Glutamatergic neuron (in vitro differentiated cells): ENCODE measurements around the gene STBD1. TPM values are rescaled to one million over a fixed set of nuclear protein-coding genes. Genes with fewer than 3 reads are reported as not detected.

Source experiments
- DNase-seq: peaks from one replicate; pipeline ENCODE4 v3.0.0; 2022
- H3K27ac Mint-ChIP-seq: one replicate; pipeline ENCODE4 v1.8.0; 2020; ENCODE audit warnings: mild to moderate bottlenecking, mixed read lengths, inconsistent platforms; ENCODE audit not compliant: unreplicated experiment
- H3K27me3 Mint-ChIP-seq: one replicate; pipeline ENCODE4 v1.8.0; 2020; ENCODE audit warnings: mild to moderate bottlenecking, moderate library complexity, mixed read lengths, inconsistent platforms; ENCODE audit not compliant: unreplicated experiment
- H3K36me3 Mint-ChIP-seq: one replicate; pipeline ENCODE4 v1.8.0; 2020; ENCODE audit warnings: mild to moderate bottlenecking, mixed read lengths, inconsistent platforms; ENCODE audit not compliant: unreplicated experiment
- H3K4me1 Mint-ChIP-seq: one replicate; pipeline ENCODE4 v1.8.0; 2020; ENCODE audit warnings: mild to moderate bottlenecking, low read depth, mixed read lengths, inconsistent platforms; ENCODE audit not compliant: unreplicated experiment
- H3K4me3 Mint-ChIP-seq: one replicate; pipeline ENCODE4 v1.8.0; 2020; ENCODE audit warnings: mild to moderate bottlenecking, mixed read lengths, inconsistent platforms; ENCODE audit not compliant: unreplicated experiment
- H3K9me3 Mint-ChIP-seq: one replicate; pipeline ENCODE4 v1.8.0; 2020; ENCODE audit warnings: mild to moderate bottlenecking, moderate library complexity, mixed read lengths, inconsistent platforms; ENCODE audit not compliant: unreplicated experiment
- total RNA-seq: library from RNA; stranded (reverse); fragmentation: NEBNext Ultra II Directional; extraction: Animal tissue kit (Norgen Biotek cat#: 25700); gene quantifications from one replicate; pipeline ENCODE4 v1.2.1, GENCODE V29; 2021; ENCODE audit not compliant: unreplicated experiment
- TF ChIP-seq, protein P1 (sequence below): fragments of 200-600 bp; sonication (generic); IDR thresholded peaks from one replicate; pipeline ENCODE4 v1.5.0; 2021; ENCODE audit not compliant: partially characterized antibody, unreplicated experiment

Gene STBD1
- total RNA-seq, 1 donor from 2014 or later: 15.9 TPM

DNA sequence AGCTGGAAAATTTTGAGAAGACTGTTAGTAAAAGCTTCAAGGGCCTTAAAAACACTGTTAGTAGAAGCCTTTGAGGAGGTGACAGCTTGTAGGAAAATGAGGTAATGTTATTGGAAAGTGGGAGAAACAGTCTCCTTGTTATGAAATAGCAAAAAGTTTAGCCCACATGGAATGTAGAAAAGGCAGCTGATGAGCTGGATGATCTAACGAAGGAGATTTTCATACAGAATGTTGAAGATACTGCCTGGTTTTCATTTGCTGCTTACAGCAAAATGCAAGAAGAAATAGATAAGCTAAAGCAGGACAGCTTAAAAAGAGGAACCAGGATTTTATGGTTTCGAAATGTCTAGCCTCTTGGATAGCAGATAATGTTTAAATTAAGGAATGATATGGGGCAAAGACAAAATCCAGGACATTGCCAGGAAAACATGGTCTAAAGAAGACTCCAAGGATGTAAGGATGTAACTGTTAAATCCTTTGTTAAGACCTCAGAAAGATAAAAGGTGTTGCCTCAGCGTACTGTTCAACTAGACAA is 10.2 kb upstream of the STBD1 start:
- no peak overlapping the region for H3K27ac Mint-ChIP-seq
- H3K36me3 Mint-ChIP-seq: peaks cover 27% of the 10 kb centered on the region
- TF ChIP-seq, protein P1, sequence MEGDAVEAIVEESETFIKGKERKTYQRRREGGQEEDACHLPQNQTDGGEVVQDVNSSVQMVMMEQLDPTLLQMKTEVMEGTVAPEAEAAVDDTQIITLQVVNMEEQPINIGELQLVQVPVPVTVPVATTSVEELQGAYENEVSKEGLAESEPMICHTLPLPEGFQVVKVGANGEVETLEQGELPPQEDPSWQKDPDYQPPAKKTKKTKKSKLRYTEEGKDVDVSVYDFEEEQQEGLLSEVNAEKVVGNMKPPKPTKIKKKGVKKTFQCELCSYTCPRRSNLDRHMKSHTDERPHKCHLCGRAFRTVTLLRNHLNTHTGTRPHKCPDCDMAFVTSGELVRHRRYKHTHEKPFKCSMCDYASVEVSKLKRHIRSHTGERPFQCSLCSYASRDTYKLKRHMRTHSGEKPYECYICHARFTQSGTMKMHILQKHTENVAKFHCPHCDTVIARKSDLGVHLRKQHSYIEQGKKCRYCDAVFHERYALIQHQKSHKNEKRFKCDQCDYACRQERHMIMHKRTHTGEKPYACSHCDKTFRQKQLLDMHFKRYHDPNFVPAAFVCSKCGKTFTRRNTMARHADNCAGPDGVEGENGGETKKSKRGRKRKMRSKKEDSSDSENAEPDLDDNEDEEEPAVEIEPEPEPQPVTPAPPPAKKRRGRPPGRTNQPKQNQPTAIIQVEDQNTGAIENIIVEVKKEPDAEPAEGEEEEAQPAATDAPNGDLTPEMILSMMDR: no peak
- no peaks in the 10 kb centered on the region for H3K27me3 Mint-ChIP-seq
- H3K9me3 Mint-ChIP-seq: peaks cover 5% of the 10 kb centered on the region
- H3K4me1 Mint-ChIP-seq: peaks cover 1% of the 10 kb centered on the region
- DNase-seq: no peak
- H3K4me3 Mint-ChIP-seq: no peak overlapping the region

DNA sequence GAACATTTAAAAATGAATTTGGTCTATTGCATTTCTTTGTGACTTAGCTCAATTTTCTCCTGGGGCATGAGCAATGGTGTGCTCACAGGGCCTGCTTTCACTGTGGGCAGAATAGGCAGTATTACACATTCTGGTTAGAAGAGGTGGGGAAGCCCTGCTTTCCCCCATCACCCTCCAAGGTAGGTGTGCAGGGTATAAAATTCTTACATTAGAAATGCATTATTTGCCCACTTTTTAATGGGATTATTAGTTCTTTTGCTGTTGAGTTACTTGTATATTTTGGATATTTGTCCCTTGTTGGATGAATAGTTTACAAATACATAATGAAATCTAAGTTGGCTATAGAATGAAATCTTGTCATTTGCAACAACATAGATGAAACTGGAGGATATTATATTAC is 8.3 kb upstream of the STBD1 start:
- Mint-ChIP-seq H3K36me3 (peaks cover 27% of the 10 kb centered on the region), H3K27ac (no peak overlapping the region), H3K4me1 (no peaks in the 10 kb centered on the region), H3K4me3 (no peak overlapping the region), H3K9me3 (peaks cover 2% of the 10 kb centered on the region), H3K27me3 (no peaks in the 10 kb centered on the region)
- TF ChIP-seq, protein P1: no peak
- DNase-seq: no peak

DNA sequence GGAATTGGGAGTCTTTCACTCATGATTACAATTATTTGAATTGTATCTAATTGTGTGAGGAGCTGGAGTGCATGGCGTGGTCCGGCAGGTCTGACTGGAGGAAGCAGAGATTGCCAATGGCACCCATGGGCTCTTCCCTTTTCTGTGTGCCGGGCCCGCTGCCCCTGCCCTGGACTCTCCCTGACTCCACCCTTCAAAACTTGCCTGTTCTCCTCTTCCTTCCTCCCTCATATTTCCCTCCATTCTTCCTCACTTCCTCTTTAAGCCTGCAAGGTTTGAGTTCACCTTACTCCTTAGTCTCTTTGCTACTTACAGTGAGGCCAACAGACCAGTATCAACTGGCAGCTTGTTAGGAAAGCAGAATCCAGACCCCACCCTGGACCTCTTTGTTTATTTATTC is 6.5 kb upstream of the STBD1 start:
- H3K9me3 Mint-ChIP-seq: peaks cover 4% of the 10 kb centered on the region
- DNase-seq: no peak
- TF ChIP-seq, protein P1: no peak
- H3K27ac Mint-ChIP-seq: no peak overlapping the region
- no peak overlapping the region for H3K4me3 Mint-ChIP-seq
- peaks cover 27% of the 10 kb centered on the region for H3K36me3 Mint-ChIP-seq
- peaks cover 2% of the 10 kb centered on the region for H3K4me1 Mint-ChIP-seq
- peaks cover 2% of the 10 kb centered on the region for H3K27me3 Mint-ChIP-seq

DNA sequence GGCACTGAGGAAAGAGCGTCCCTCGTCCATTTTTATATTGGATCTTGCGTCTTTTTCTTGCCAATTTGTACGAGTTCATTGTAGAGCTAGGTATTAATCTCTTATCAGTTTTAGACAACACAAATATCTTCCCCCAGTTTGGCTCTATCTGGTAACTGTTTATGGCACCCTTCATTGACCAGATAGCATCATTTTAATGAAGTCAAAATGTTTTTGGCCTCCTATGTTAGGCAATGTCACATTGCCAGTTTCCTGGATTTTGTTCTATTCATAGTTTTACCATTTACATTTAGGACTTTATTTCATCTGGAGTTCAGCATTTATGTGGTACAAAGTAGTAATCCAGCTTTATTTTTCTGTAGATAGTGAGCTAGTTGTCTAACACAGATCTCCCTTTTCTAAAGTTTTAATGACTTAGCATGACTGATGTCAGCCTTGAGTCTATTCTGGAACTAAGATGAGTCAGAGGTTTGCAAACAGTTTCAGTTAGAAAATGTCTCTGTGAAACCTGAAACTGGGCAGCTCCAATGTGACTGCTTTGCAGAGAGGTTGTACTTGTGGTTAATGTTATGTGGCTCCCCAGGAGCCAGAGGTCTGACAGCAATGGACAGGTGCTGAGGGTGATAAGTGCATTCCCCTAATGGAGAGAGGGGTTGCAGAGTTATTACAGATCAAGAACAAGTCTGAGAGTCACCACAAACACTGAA is 5.3 kb upstream of the STBD1 start:
- DNase-seq: no peak
- peaks cover 5% of the 10 kb centered on the region for H3K27me3 Mint-ChIP-seq
- no peak overlapping the region for H3K27ac Mint-ChIP-seq
- H3K9me3 Mint-ChIP-seq: peaks cover 7% of the 10 kb centered on the region
- TF ChIP-seq, protein P1: no peak
- H3K36me3 Mint-ChIP-seq: peaks cover 26% of the 10 kb centered on the region
- H3K4me1 Mint-ChIP-seq: peaks cover 8% of the 10 kb centered on the region
- H3K4me3 Mint-ChIP-seq: no peak overlapping the region

DNA sequence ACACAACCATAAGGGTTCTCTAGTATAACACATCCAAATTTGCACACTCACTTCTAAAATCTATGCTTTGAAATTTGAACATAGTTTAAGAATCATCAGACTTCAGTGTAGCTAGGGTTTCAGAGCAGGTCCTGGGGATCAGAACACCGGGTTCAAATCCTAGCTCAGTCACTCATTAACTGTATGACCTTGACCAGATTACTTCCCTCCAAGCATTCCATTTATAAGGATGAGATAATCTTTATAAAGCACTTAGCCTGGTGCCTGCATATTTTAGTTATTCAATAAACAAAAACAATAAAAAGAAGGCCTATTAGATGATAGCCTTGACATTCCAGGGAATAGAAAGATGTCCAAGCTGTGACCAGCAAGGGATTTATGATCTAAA is 4.8 kb upstream of the STBD1 start:
- Mint-ChIP-seq H3K4me3 (no peak overlapping the region), H3K4me1 (peaks cover 8% of the 10 kb centered on the region), H3K27ac (no peak overlapping the region), H3K27me3 (peaks cover 5% of the 10 kb centered on the region), H3K9me3 (peaks cover 6% of the 10 kb centered on the region), H3K36me3 (peaks cover 22% of the 10 kb centered on the region)
- TF ChIP-seq, protein P1: no peak
- no peak for DNase-seq
